Measurements from ENCODE around the gene GNAQ.

The GNAQ gene

GRCh38 chr9:78003730-78004129 is 27.9 kb downstream of the GNAQ start:
- DNase-seq (ENCODE audit: low read depth) = no peak

GRCh38 chr9:78001946-78002731 is 29.5 kb downstream of the GNAQ start:
- DNase-seq (ENCODE audit: low read depth) = no peak

- no peak for DNase-seq (ENCODE audit: low read depth)
These were observed 31.4 kb downstream of the GNAQ start for GRCh38 chr9:78000221-78000620.

- DNase-seq (ENCODE audit: low read depth) = no peak
These were observed 32.4 kb downstream of the GNAQ start for GRCh38 chr9:77999231-77999631.

- DNase-seq (ENCODE audit: low read depth) = no peak
These were observed 33.9 kb downstream of the GNAQ start for GRCh38 chr9:77997611-77998284.

- no peak for DNase-seq (ENCODE audit: low read depth)
These were observed 34.9 kb downstream of the GNAQ start for GRCh38 chr9:77996696-77997095.

GRCh38 chr9:77991191-77991590 is 40.4 kb downstream of the GNAQ start:
- no peak for DNase-seq (ENCODE audit: low read depth)

GRCh38 chr9:77989909-77990308 is 41.7 kb downstream of the GNAQ start:
- no peak for DNase-seq (ENCODE audit: low read depth)

- DNase-seq (ENCODE audit: low read depth) = no peak
These were observed 42.2 kb downstream of the GNAQ start for GRCh38 chr9:77989458-77989857.

GRCh38 chr9:77988630-77989029 is 43.0 kb downstream of the GNAQ start:
- DNase-seq (ENCODE audit: low read depth) = no peak

GRCh38 chr9:77987880-77988525 is 43.6 kb downstream of the GNAQ start:
- no peak for DNase-seq (ENCODE audit: low read depth)

- no peak for DNase-seq (ENCODE audit: low read depth)
These were observed 44.4 kb downstream of the GNAQ start for GRCh38 chr9:77987081-77987656.

- no peak for DNase-seq (ENCODE audit: low read depth)
These were observed 45.6 kb downstream of the GNAQ start for GRCh38 chr9:77985996-77986395.

GRCh38 chr9:77983320-77983662 is 48.3 kb downstream of the GNAQ start:
- no peak for DNase-seq (ENCODE audit: low read depth)

GRCh38 chr9:77982581-77983319 is 48.9 kb downstream of the GNAQ start:
- DNase-seq (ENCODE audit: low read depth) = no peak

- DNase-seq (ENCODE audit: low read depth) = no peak
These were observed 49.7 kb downstream of the GNAQ start for GRCh38 chr9:77981907-77982306.

GRCh38 chr9:77981332-77981731 is 50.3 kb downstream of the GNAQ start:
- DNase-seq (ENCODE audit: low read depth) = no peak

- no peak for DNase-seq (ENCODE audit: low read depth)
These were observed 51.0 kb downstream of the GNAQ start for GRCh38 chr9:77980622-77981021.

GRCh38 chr9:77978086-77978781 is 53.4 kb downstream of the GNAQ start:
- no peak for DNase-seq (ENCODE audit: low read depth)

- DNase-seq (ENCODE audit: low read depth) = no peak
These were observed 54.4 kb downstream of the GNAQ start for GRCh38 chr9:77977210-77977611.

- DNase-seq (ENCODE audit: low read depth) = no peak
These were observed 55.8 kb downstream of the GNAQ start for GRCh38 chr9:77975806-77976205.

- no peak for DNase-seq (ENCODE audit: low read depth)
These were observed 56.6 kb downstream of the GNAQ start for GRCh38 chr9:77975036-77975435.

Measured in GM04504 (cell line).